HG02973 (cell line): ENCODE measurements around the gene TMEM266.
"Not testable (repeated sequence)": the region's sequence is repeated elsewhere in the genome, so short reads cannot be mapped to it uniquely, and the experiment has no call there.

Experiments used
- ATAC-seq: cut with Tn5 transposase; IDR thresholded peaks from one replicate; pipeline ENCODE4 v1.9.1; 2021; ENCODE audit warnings: moderate library complexity; ENCODE audit not compliant: unreplicated experiment

Gene TMEM266

GRCh38 chr15:76059320-76060117, at the start of gene TMEM266:
TMEM266 (plus strand) TSS chr15:76059985; CDS start chr15:76134264, 74,279 bp downstream.
- ATAC-seq = no peak

GRCh38 chr15:76010613-76011012, 49.2 kb upstream of the TMEM266 start:
- no peak for ATAC-seq

- ATAC-seq = no peak
These were observed 47.9 kb upstream of the TMEM266 start, which contains the start of gene NRG4 for GRCh38 chr15:76011627-76012551. NRG4 (minus strand) TSS chr15:76012424; CDS start chr15:76011230, 1,194 bp downstream.

- not testable (repeated sequence) for ATAC-seq
These were observed 46.3 kb upstream of the TMEM266 start for GRCh38 chr15:76013470-76013869.

- no peak for ATAC-seq
These were observed 35.6 kb upstream of the TMEM266 start for GRCh38 chr15:76024021-76024768.

- no peak for ATAC-seq
These were observed 27.7 kb upstream of the TMEM266 start for GRCh38 chr15:76032046-76032445.

GRCh38 chr15:76033438-76033837, 26.3 kb upstream of the TMEM266 start:
- ATAC-seq = no peak

GRCh38 chr15:76034111-76034510, 25.7 kb upstream of the TMEM266 start:
- ATAC-seq = no peak

- no peak for ATAC-seq
These were observed 24.2 kb upstream of the TMEM266 start for GRCh38 chr15:76035593-76035992.

- no peak for ATAC-seq
These were observed 21.3 kb upstream of the TMEM266 start for GRCh38 chr15:76038512-76038911.

- ATAC-seq = not testable (repeated sequence)
These were observed 5.6 kb upstream of the TMEM266 start for GRCh38 chr15:76054201-76054600.

GRCh38 chr15:76056931-76057330, 2.9 kb upstream of the TMEM266 start:
- ATAC-seq = peak; percentile 60

- ATAC-seq = no peak
These were observed 2.3 kb upstream of the TMEM266 start for GRCh38 chr15:76057332-76058000.

- no peak for ATAC-seq
These were observed 968 bp upstream of the TMEM266 start for GRCh38 chr15:76058714-76059319.

- no peak for ATAC-seq
These were observed 569 bp downstream of the TMEM266 start for GRCh38 chr15:76060118-76060989.

- ATAC-seq = no peak
These were observed 1.9 kb downstream of the TMEM266 start for GRCh38 chr15:76061700-76062099.

GRCh38 chr15:76062286-76062685, 2.5 kb downstream of the TMEM266 start:
- ATAC-seq = no peak

- ATAC-seq = no peak
These were observed 4.6 kb downstream of the TMEM266 start for GRCh38 chr15:76064375-76064774.

- no peak for ATAC-seq
These were observed 5.5 kb downstream of the TMEM266 start for GRCh38 chr15:76065245-76065644.
